HG02642 (cell line): ENCODE measurements around the gene ASAP3.

Source experiments
- ATAC-seq: cut with Tn5 transposase; IDR thresholded peaks from one replicate; pipeline ENCODE4 v1.9.1; 2021; ENCODE audit warnings: mild to moderate bottlenecking; ENCODE audit not compliant: unreplicated experiment, poor library complexity

ASAP3 gene

GRCh38 chr1:23483321-23484252, at the start of gene ASAP3:
Gene ASAP3, minus strand, starts transcription at chr1:23484179. Its CDS starts 46 bp downstream, at chr1:23484133.
- no peak for ATAC-seq

- ATAC-seq = no peak
These were observed 49.5 kb upstream of the ASAP3 start for GRCh38 chr1:23533246-23534023.

GRCh38 chr1:23531562-23532094, 47.6 kb upstream of the ASAP3 start:
- ATAC-seq = no peak

- peak; percentile 60 for ATAC-seq
These were observed 47.0 kb upstream of the ASAP3 start, which contains the start of gene E2F2 for GRCh38 chr1:23530747-23531561. Gene E2F2, minus strand, starts transcription at chr1:23531233. Its CDS starts 440 bp downstream, at chr1:23530793.

GRCh38 chr1:23530087-23530746, 46.2 kb upstream of the ASAP3 start:
- peak; percentile 13 for ATAC-seq

GRCh38 chr1:23529146-23530086, 45.4 kb upstream of the ASAP3 start:
- no peak for ATAC-seq

GRCh38 chr1:23528250-23528978, 44.4 kb upstream of the ASAP3 start:
- peak; percentile 45 for ATAC-seq

GRCh38 chr1:23527900-23528249, 43.9 kb upstream of the ASAP3 start:
- ATAC-seq = no peak

- no peak for ATAC-seq
These were observed 43.4 kb upstream of the ASAP3 start for GRCh38 chr1:23527366-23527765.

- no peak for ATAC-seq
These were observed 42.5 kb upstream of the ASAP3 start for GRCh38 chr1:23526329-23527041.

GRCh38 chr1:23525558-23526250, 41.7 kb upstream of the ASAP3 start:
- no peak for ATAC-seq

GRCh38 chr1:23524716-23525401, 40.9 kb upstream of the ASAP3 start:
- ATAC-seq = no peak

GRCh38 chr1:23524163-23524562, 40.2 kb upstream of the ASAP3 start:
- no peak for ATAC-seq

GRCh38 chr1:23522244-23522982, 38.4 kb upstream of the ASAP3 start:
- no peak for ATAC-seq

- no peak for ATAC-seq
These were observed 37.6 kb upstream of the ASAP3 start for GRCh38 chr1:23521588-23521987.
